Measurements from ENCODE around the gene AAR2.

The AAR2 gene

GRCh38 chr20:36253036-36253435 is 16.8 kb downstream of the AAR2 start:
- H3K27me3 ChIP-seq (ENCODE audit: insufficient read depth, poor library complexity, severe bottlenecking), result no peaks in the 10 kb centered on the region
- TF ChIP-seq CTCF (IDR thresholded peaks at IDR 0.05; ENCODE audit: insufficient read depth, low read length) (no peak), GABPA (IDR thresholded peaks at IDR 0.05; ENCODE audit: low read depth) (no peak), SPI1 (IDR thresholded peaks at IDR 0.05; ENCODE audit: borderline replicate concordance, low read depth) (no peak), REST (IDR thresholded peaks at IDR 0.05; ENCODE audit: insufficient replicate concordance, low read depth) (no peak), POLR2AphosphoS5 (IDR thresholded peaks at IDR 0.05; ENCODE audit: low read depth) (no peak)
- H3K27ac ChIP-seq (replicated peaks), result no peak overlapping the region
- H3K4me3 ChIP-seq (replicated peaks; ENCODE audit: insufficient read depth, low read length), result no peak overlapping the region
- no peak for DNase-seq (ENCODE audit: low read depth in 1 of 2, low spot score in 1 of 2)

DNA sequence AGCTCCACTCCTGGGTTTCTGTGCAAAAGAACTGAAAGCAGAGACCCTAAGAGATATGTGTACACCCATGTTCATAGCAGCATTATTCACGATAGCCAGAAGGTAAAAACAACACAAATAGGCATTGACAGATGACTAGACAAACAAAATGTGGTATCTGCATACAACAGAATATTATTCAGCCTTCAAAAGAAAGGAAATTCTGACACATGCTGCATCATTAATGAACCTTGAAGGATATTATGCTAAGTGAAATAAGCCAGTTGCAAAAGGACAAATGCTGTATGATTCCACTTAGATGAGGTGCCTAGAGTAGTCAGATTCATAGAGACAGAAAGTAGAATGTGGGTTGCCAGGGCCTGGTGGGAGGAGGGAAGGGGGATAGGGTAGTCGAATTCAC is 17.8 kb downstream of the AAR2 start:
- no peak for DNase-seq (ENCODE audit: low read depth in 1 of 2, low spot score in 1 of 2)
- TF ChIP-seq CTCF (IDR thresholded peaks at IDR 0.05; ENCODE audit: insufficient read depth, low read length) (no peak), REST (IDR thresholded peaks at IDR 0.05; ENCODE audit: insufficient replicate concordance, low read depth) (no peak), SPI1 (IDR thresholded peaks at IDR 0.05; ENCODE audit: borderline replicate concordance, low read depth) (no peak), POLR2AphosphoS5 (IDR thresholded peaks at IDR 0.05; ENCODE audit: low read depth) (no peak), GABPA (IDR thresholded peaks at IDR 0.05; ENCODE audit: low read depth) (no peak)
- H3K27me3 ChIP-seq (ENCODE audit: insufficient read depth, poor library complexity, severe bottlenecking), result no peaks in the 10 kb centered on the region
- H3K4me3 ChIP-seq (replicated peaks; ENCODE audit: insufficient read depth, low read length), result no peak overlapping the region
- no peak overlapping the region for H3K27ac ChIP-seq (replicated peaks)

DNA sequence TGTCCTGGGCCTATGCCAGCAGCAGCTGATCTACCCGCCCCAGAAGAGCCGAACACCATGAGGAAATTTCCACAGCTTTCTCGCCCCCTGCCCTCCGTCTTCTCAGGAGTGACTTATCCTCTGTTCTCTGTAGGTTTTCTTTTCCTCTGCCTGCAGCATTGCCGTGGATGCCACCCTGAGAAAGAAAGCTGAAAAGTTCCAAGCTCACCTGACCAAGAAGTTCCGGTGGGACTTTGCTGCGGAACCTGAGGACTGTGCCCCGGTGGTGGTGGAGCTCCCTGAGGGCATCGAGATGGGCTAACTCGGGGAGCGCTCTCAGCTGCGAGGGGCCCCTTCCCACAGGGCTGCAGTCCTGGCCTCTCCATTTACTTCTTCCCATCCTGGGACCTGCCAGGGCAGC is 19.2 kb downstream of the AAR2 start:
- DNase-seq (ENCODE audit: low read depth in 1 of 2, low spot score in 1 of 2), result no peak
- Histone ChIP-seq H3K27ac (replicated peaks) (no peak overlapping the region), H3K27me3 (ENCODE audit: insufficient read depth, poor library complexity, severe bottlenecking) (no peaks in the 10 kb centered on the region), H3K4me3 (replicated peaks; ENCODE audit: insufficient read depth, low read length) (no peak overlapping the region)
- TF ChIP-seq CTCF (IDR thresholded peaks at IDR 0.05; ENCODE audit: insufficient read depth, low read length), result no peak

GRCh38 chr20:36259177-36260061 is 23.1 kb downstream of the AAR2 start:
- H3K4me3 ChIP-seq (replicated peaks; ENCODE audit: insufficient read depth, low read length), result no peak overlapping the region
- H3K27me3 ChIP-seq (ENCODE audit: insufficient read depth, poor library complexity, severe bottlenecking), result no peaks in the 10 kb centered on the region
- no peak overlapping the region for H3K27ac ChIP-seq (replicated peaks)
- no peak for TF ChIP-seq REST (IDR thresholded peaks at IDR 0.05; ENCODE audit: insufficient replicate concordance, low read depth)
- no peak for TF ChIP-seq SPI1 (IDR thresholded peaks at IDR 0.05; ENCODE audit: borderline replicate concordance, low read depth)
- TF ChIP-seq POLR2AphosphoS5 (IDR thresholded peaks at IDR 0.05; ENCODE audit: low read depth), result no peak
- no peak for TF ChIP-seq GABPA (IDR thresholded peaks at IDR 0.05; ENCODE audit: low read depth)
- TF ChIP-seq CTCF (IDR thresholded peaks at IDR 0.05; ENCODE audit: insufficient read depth, low read length), result no peak
- DNase-seq (ENCODE audit: low read depth in 1 of 2, low spot score in 1 of 2), result no peak
